ENCODE data around the gene ZNF366. TPM values are rescaled to one million over a fixed set of nuclear protein-coding genes. Genes with fewer than 3 reads are reported as not detected.
A peak's percentile ranks its signal among the peaks of the same experiment; 100 is the strongest.

Gene ZNF366
- total RNA-seq, 2 donors from 2014 or later: 2.2 to 3.1 TPM

- Histone ChIP-seq H3K9me3 (no peaks in the 10 kb centered on the region), H3K27me3 (replicated peaks; ENCODE audit: insufficient read depth) (no peaks in the 10 kb centered on the region), H3K4me3 (no peak overlapping the region), H3K4me1 (ENCODE audit: control insufficient read depth in 1 of 2, low read depth in 2 of 2) (peaks cover 38 to 64% of the 10 kb centered on the region in 2 donors), H3K36me3 (no peaks in the 10 kb centered on the region), H3K27ac (peak overlapping the region; percentile 74 to 80)
- TF ChIP-seq CTCF (IDR thresholded peaks at IDR 0.05): no peak
- DNase-seq (ENCODE audit: low spot score) (no peak), ATAC-seq (ENCODE audit: insufficient number of reproducible peaks, low FRiP score, low read depth) (no peak)
Observed at GRCh38 chr5:72508241-72509170, 1.3 kb upstream of the ZNF366 start.

- Histone ChIP-seq H3K9me3 (no peaks in the 10 kb centered on the region), H3K4me1 (ENCODE audit: control insufficient read depth in 1 of 2, low read depth in 2 of 2) (peaks cover 38 to 65% of the 10 kb centered on the region in 2 donors), H3K27ac (peak overlapping the region in 1 of 2 donors; percentile 80), H3K4me3 (no peak overlapping the region), H3K27me3 (replicated peaks; ENCODE audit: insufficient read depth) (no peaks in the 10 kb centered on the region), H3K36me3 (no peaks in the 10 kb centered on the region)
- no peak for ATAC-seq (ENCODE audit: insufficient number of reproducible peaks, low FRiP score, low read depth)
- TF ChIP-seq CTCF (IDR thresholded peaks at IDR 0.05): no peak
- no peak for DNase-seq (ENCODE audit: low spot score)
Observed at GRCh38 chr5:72507907-72508238, 663 bp upstream of the ZNF366 start.

- no peak for ATAC-seq (ENCODE audit: insufficient number of reproducible peaks, low FRiP score, low read depth)
- no peaks in the 10 kb centered on the region for H3K9me3 ChIP-seq
- no peaks in the 10 kb centered on the region for H3K27me3 ChIP-seq (replicated peaks; ENCODE audit: insufficient read depth)
- no peaks in the 10 kb centered on the region for H3K36me3 ChIP-seq
- H3K27ac ChIP-seq: no peak overlapping the region
- H3K4me3 ChIP-seq: no peak overlapping the region
- H3K4me1 ChIP-seq (ENCODE audit: control insufficient read depth in 1 of 2, low read depth in 2 of 2): peaks cover 38 to 68% of the 10 kb centered on the region in 2 donors
- DNase-seq (ENCODE audit: low spot score): no peak
- no peak for TF ChIP-seq CTCF (IDR thresholded peaks at IDR 0.05)
Observed at GRCh38 chr5:72506158-72506549, 1.1 kb downstream of the ZNF366 start.

- DNase-seq (ENCODE audit: low spot score): no peak
- no peak for TF ChIP-seq CTCF (IDR thresholded peaks at IDR 0.05)
- H3K36me3 ChIP-seq: no peaks in the 10 kb centered on the region
- no peak overlapping the region for H3K4me3 ChIP-seq
- H3K27me3 ChIP-seq (replicated peaks; ENCODE audit: insufficient read depth): no peaks in the 10 kb centered on the region
- no peaks in the 10 kb centered on the region for H3K9me3 ChIP-seq
- no peak overlapping the region for H3K27ac ChIP-seq
- peaks cover 37 to 68% of the 10 kb centered on the region in 2 donors for H3K4me1 ChIP-seq (ENCODE audit: control insufficient read depth in 1 of 2, low read depth in 2 of 2)
- no peak for ATAC-seq (ENCODE audit: insufficient number of reproducible peaks, low FRiP score, low read depth)
Observed at GRCh38 chr5:72505539-72506157, 1.6 kb downstream of the ZNF366 start.

- Histone ChIP-seq H3K36me3 (no peaks in the 10 kb centered on the region), H3K27ac (no peak overlapping the region)
Observed at GRCh38 chr5:72505016-72505415, 2.2 kb downstream of the ZNF366 start.

More at GRCh38 chr5:72505016-72505415, 2.2 kb downstream of the ZNF366 start:
- Histone ChIP-seq H3K9me3 (no peaks in the 10 kb centered on the region), H3K4me3 (no peak overlapping the region), H3K27me3 (replicated peaks; ENCODE audit: insufficient read depth) (no peaks in the 10 kb centered on the region), H3K4me1 (ENCODE audit: control insufficient read depth in 1 of 2, low read depth in 2 of 2) (peaks cover 33 to 63% of the 10 kb centered on the region in 2 donors)
- no peak for DNase-seq (ENCODE audit: low spot score)
- no peak for ATAC-seq (ENCODE audit: insufficient number of reproducible peaks, low FRiP score, low read depth)
- TF ChIP-seq CTCF (IDR thresholded peaks at IDR 0.05): no peak

All from thoracic aorta (tissue), 2 donors.